Measurements from ENCODE around the gene SCTR.

SCTR gene

DNA sequence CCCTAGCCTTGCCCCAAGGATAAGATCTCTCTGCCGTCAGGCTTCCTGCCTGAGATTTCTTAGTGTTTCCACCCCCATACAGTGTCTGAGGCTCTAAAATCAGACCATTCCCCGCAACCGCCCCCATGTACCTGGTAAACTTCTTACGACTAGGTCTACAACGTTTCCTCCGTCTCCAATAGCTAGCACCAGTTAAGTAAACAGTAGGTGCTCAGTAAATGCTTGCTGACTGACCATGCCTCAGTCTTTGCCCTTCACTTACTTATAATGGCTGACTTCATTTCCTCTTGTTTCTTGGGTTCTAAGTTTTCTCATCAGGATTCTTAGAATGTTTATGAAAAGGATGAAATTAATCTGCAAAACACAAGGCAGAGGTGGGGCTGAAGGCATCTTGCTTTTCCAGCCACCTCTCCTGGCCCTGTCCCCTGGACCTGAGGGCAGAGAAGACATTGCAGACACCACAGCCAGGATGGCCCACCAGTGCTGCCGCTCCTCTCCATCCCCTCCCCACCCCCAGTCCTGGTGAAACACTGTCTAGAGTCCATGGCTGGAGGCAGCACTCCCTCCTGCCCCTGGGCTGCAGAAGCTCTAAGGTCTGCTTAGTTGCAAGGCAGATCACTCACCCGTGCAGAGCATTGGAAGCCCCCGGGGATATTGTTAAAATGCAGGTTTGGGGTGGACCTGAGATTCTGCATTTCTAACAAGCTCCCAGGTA is 75.7 kb downstream of the SCTR start:
- no peak for DNase-seq (ENCODE audit: low read depth in 3 of 3)

DNA sequence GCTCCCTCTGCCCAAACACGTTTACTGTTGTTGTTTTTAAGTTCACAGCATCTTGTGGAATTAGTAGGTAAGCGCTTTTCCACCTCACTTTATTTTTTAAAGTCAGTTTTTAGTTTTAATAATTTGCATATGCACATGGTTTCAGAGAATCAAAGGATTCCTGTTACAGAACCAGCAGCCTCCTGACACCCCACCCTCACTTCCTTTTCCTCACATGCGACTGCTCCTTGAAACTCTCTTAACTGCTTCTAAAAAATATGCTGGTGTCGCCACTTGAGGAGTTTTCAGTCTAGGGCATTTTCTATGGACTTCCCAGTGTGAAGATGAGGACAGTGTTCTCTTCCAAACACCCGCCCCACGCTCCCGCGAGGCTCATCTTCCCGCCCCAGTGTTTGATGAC is 78.2 kb downstream of the SCTR start:
- DNase-seq (ENCODE audit: low read depth in 3 of 3), result no peak

DNA sequence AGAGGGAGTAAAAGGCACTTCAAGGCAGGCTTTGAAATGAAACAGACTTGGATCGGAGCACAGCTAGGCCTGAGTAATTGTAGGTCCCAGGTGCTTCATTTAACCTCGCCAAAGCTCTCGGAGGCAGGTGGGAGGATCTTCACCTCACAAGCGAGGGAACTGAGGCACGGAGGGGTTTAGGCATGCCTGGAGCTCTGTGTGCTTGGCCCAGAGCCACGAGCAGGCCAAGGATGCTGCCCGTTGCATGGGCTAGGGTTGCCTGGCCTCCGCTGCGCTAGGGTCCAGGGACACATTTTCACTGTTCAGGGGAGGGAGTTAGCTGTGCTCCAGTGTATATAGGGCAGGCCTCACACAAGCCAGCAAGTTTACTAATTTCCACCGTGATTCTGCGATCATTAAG is 81.4 kb downstream of the SCTR start:
- no peak for DNase-seq (ENCODE audit: low read depth in 3 of 3)

DNA sequence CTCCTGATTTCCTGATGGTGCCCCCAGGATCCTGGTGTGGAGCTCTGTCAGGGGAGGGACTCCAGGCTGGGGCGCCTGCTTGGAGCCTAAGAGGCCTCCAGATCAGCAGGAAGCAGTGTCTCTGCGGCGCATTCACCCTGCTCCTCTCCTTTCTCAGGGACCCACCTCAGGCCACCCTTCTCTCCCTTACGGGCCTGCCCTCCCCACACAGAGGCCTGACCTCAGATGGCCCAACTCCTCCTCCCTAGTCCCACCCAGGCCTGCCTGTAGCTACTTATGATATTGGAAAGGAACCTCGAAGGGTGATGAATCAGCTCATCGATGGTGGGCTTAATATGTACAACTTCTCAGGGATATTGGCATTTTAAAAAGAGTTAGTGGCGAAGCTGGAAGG is 82.1 kb downstream of the SCTR start:
- no peak for DNase-seq (ENCODE audit: low read depth in 3 of 3)

DNA sequence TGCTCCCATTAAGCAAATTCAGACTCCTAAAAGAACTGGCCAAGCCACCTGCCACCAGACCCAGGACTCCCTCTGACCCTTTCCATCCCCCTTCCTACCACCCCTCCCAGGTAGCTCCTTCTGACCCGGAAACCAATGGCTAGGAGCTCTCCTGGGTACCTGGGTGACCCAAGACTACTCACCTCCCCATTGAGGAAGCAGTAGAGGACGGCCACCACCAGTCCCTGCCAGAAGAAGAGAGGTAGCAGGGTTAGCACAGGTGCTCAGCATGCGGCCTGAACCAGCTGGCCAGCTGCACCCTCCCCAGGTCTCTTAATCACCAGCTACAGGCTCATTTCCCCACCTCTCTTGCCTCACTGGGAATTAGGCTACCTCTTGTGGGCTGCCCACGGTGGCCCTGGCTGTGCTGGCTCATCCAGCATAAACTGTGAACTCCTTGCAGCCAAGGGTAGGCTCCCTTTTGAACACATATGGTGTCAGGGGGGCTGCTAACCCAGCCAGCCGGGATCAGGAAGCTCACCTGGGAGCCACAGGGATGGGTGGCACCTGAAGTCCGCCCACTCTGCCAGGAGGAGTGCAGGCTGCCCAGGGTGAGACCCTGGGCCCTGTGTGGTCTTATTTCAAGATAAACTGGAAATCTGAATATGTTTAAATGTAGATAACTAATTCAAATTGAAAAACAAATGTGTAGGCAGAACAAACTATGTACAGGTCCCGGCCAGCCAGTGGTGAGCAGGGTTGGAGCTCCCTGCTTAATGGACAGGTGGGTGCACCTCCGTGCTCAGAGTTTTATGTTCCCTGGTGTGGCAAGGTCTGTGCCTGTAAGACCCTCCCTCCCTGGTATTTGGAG is 82.7 kb downstream of the SCTR start:
- no peak for DNase-seq (ENCODE audit: low read depth in 3 of 3)

DNA sequence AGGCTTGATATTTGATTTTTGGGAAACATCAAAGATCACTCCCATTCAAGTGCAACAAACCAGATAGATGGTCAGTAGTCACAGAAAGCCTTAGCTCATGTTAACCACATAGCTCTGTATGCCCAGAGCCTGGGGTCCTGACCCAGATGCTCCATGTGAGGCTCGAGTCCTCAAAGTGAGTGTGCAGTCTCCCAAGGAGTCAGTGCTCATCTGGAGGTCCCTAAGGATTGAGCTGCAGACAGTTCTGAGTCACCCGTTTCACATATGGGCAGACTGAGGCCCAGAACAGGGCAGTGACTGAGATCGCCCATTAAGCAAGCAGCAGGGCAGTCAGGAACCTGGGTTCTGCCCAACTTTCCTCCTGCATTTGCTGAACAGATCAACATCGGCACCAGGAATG is 83.4 kb downstream of the SCTR start:
- DNase-seq (ENCODE audit: low read depth in 3 of 3), result no peak

DNA sequence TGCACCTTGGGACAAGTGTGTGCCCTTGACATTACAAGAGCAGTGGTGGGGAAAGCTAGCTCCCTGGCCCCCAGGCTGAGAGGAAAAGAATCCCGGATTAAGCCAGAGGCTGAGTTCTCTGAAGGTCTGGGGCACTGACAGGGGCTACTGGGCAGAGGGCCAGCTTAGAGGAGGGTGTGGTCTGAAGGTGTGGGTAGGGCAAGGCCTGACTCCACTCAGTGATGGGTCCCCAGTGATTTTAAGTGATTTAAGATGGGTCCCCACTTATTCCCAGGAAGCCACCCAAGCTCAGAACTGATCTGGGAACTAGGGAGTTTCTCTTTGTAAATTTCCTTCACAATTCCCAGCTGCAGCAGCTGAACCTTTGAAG is 83.8 kb downstream of the SCTR start:
- DNase-seq (ENCODE audit: low read depth in 3 of 3), result no peak

DNA sequence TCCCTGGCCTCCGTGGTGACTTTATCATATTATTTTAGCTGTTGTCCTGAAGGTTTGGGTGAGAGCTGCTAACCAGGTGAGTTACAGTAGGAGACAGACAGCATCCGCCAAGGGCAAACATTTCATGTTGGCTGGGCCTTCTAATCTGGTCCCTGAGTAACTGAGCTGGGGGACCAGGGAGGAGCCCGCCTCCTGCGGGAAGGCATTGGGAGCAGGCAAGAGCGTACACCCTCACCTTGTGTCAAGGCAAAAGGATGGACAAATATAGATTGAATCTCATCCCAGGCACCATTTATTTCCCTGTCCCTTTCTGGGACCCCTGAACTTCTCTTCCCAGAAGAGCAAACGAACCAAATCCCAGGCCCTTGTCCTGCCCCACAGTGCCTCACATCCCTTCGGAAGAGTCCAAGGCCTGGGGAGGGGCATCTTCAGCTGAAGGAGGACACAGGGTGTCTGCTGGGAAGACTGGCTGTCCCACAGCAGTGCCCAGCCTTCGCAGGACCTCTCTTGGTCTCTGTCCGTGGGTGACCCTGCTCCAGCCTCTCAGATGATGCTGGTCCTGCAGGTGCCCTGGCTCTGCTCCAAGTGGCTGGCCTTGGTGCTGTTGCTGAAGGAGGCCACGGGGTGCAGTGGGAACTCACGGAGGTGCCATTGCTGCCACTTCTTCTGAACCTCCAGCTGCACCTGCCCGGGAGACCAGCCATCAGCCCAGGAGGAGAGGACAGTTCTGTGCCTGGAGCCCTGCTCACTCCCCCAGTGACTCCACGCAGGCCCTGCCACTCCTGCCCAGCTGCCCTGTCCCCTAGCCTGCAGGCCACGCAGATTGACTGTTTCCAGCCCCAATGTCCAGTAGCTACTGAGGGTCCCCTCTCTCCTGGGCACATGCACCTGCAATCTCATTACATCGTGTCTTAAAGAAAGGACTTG is 84.4 kb downstream of the SCTR start:
- DNase-seq (ENCODE audit: low read depth in 3 of 3), result no peak

DNA sequence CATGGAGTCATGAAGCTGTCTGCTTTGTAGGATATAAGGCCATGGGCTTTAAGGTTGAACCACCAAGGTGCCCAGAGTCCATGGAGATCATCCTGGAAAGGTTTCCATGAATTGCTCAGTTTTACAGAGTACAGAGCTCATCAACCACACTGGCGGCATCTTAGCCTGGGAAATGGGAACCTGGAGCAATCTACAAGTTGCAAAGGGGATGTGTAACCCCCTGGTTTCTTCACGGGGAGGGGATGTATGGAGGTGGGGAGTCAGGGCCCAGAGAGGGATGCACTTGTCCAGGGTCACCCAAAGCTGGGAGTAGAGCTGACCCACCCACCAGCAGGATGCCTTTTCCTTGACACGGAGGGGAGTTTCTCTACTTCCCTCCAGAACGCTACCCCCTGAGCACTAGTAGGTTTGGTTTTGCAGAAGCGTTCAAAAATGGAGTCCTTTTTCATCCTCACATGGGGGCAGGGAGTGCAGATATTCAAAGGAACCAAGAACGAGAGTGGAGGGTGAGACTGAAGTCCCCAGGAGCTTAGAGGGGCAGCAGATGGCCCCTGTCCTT is 85.5 kb downstream of the SCTR start:
- no peak for DNase-seq (ENCODE audit: low read depth in 3 of 3)

DNA sequence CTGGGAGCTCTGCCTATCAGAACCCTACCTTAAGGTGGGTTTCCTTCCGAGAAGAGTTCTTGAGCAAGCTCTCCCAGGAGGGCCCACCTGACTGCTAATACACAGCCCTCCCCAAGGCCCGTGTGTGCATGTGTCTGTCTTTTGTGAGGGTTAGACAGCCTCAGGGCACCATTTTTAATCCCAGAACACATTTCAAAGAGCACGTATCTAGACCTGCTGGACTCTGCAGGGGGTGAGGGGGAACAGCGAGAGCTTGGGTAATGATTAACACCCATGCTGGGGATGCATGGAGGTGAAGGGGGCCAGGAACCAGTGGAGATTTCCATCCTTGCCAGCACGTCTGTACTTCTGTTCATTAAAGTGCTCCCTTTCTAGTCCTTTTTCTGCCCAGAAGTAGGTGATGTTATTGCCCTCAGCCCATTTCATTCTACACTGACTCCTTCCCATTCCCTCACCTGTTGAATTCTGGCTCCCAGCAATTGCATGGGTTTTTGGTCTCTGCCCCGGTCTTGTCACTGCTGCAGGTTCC is 86.1 kb downstream of the SCTR start:
- DNase-seq (ENCODE audit: low read depth in 3 of 3), result no peak

DNA sequence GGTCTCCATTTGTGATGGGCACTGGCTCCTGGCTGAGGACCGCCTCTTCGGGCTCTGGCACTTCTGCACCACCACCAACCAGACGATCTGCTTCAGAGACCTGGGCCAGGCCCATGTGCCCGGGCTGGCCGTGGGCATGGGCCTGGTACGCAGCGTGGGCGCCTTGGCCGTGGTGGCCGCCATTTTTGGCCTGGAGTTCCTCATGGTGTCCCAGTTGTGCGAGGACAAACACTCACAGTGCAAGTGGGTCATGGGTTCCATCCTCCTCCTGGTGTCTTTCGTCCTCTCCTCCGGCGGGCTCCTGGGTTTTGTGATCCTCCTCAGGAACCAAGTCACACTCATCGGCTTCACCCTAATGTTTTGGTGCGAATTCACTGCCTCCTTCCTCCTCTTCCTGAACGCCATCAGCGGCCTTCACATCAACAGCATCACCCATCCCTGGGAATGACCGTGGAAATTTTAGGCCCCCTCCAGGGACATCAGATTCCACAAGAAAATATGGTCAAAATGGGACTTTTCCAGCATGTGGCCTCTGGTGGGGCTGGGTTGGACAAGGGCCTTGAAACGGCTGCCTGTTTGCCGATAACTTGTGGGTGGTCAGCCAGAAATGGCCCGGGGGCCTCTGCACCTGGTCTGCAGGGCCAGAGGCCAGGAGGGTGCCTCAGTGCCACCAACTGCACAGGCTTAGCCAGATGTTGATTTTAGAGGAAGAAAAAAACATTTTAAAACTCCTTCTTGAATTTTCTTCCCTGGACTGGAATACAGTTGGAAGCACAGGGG is 87.1 kb downstream of the SCTR start:
- DNase-seq (ENCODE audit: low read depth in 3 of 3), result no peak

DNA sequence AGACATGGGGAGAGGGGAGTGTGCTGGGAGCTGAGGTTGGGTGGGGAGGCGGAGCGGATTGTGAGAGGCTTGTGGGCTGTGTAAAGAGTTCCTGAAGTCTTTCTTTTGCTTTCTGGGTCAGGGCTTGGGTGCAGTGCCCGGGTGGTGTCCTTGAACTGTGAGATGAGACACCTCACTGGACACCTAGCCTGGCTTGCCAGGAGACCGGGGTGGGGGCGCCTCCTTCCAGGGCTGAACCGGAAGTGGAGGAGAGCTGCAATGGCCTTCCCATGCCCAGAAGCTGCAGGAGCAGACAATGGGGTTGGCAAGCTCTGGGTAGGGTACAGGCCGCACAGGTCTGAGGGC is 88.4 kb downstream of the SCTR start:
- no peak for DNase-seq (ENCODE audit: low read depth in 3 of 3)

DNA sequence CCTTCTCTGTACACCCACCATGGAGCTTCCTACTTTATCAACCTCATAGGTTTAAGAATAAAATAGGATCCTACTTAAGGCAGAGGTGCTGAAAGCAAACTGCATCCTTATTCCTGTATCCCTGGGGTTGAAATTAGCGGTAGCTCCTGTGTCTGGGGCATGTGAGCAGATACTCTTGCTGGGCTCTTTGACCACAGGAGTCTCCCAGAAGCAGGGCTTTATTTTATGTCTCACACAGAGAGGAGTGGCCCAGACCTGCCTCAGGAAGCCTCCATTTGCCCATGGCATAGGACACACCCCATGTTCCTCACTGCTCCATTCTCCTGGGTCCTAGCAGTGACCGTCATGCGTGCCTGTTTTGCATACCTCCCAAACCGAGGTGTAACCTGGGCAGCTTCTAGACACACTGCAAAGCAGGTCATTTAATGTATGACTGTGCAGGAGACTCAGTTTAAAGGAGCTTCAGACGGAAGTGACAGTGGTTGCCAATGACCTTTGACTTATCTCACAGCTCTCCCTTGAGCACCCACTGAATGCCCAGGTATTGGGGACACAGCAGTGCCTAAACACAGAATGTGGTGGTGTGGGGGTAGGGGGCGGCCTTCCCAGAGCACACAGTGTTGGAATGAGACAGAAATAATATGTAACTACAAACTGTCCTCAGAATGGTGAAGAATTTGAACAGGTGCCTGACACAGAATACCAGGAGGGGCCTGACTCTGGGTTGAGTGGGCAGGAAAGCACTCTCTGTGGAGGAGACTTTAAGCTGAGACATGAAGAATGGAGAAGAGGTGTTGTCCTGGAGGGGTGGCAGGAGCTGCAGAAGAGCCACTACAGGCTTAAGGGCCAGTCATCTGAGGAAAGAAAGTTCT is 89.0 kb downstream of the SCTR start:
- DNase-seq (ENCODE audit: low read depth in 3 of 3), result no peak

DNA sequence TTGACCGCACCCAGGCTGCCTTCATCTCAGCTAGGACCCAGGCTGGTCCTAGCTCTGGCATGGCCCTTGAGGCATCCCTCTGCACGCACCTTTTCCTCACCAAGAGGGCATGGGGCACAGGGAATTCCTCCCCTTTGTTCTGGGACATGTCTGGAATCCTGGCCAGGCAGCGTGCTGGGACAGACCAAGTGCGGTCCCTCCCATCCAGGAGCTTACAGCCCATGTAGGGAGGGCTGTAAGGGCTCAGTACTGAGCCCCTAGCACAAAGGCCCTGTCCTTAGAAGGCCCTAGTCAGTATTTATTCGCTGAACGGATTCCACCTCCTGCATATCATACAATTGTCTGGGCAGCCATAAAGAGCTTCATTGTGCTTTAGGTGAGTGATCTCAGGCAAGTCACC is 89.6 kb downstream of the SCTR start:
- no peak for DNase-seq (ENCODE audit: low read depth in 3 of 3)

DNA sequence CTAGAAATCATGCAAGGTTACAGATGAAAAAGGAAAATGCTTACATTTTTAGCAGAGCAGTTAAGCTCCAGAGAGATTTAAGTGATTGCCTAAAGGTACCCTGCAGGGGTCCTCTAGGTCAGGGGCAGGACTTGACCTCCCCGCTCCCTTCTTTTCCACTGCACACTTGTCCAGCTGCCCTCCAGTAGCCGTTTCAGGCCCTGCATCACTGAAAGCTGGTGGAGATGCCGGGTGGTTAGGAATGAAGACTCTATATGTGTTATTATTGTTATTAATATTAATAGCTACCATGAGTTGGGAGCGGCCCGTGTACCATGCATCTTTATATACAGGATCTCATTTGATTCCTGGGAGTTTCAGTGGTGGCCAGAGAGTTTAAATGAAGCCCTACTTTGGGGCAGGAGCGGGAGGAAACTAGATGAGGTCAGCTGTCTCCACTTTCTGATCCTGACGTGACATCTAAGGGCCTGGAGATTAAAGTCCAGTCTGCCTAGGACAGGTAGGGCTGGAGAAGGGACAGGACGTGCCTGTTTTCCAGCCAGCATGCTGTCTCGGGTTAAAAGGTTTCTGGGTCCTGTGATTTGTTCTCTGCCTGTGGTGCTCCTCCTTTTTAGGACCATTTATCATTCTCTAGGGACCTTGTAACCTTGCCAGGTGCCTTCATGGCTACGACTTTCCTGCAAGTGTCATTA is 90.5 kb downstream of the SCTR start:
- no peak for DNase-seq (ENCODE audit: low read depth in 3 of 3)

DNA sequence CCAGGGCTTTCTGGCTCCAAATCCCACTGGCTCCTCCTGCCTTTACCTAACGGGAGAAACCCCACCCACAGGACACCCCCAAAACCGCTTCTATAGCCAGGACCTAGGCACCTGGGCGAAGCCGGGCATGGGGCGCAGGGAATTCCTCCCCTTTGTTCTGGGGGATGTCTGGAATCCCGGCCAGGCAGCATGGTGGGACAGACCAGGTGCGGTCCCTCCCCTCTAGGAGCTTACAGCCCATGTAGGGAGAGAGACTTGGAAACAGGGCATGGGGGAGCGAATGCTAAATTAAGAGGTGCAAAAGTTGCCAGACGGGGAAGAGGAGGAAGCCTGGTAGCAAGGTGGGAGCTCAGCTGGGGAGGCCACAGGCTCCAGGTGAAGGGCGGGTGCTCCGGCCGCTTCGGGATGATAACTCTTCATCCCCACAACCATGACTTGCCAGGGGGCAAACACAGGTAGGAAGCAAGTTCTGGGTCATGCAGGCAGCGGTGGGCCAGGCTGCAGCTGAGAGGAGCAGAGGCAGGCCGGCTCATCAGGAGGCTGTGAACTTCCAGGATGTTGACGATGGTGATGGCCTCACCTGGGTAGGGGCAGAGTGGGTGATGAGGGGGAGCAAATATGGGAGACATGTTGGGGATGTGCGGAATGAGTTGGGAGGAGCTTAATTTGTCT is 91.3 kb downstream of the SCTR start:
- DNase-seq (ENCODE audit: low read depth in 3 of 3), result no peak

DNA sequence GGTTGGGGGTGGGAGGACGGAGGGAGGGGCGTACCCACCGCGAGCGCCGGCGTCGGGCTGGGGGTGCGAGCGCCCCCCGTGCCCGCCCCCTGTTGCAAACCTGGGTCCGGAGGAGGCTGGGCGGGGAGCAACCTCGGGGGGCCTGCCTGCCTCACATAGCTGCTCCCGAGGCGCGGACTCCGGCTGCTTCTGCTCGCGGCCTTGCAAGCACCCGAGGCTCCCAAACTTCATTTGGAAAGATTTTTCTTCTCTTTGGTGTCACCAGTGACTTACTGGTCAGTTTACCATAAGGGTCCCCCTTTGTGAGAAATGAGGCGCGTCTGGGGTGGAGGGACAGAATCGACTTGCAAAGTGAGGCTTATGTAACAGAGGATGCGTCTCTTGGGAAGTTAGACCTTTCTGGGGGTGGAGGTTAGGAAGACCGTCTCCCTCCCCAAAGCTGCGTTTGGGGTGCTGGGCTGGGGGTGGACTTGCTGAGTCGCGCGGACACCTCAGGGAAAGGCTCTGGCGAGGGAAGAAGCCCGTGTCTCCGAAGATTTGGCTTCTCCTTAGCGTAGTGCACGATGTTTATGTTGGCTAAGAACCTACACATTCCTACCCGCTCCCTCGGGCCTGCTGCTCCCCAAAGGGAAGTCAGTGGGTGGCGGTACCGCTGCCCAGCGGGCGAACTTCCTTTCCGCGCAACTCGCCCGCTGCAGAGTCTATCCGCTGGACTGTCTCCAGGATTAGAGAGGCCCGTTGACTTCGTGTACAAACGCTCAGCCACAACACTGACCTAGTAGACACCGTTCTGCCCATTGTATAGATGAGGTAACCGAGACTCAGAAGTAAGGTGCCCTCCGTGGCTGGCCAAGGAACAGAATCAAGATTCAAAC is 92.1 kb downstream of the SCTR start:
- no peak for DNase-seq (ENCODE audit: low read depth in 3 of 3)
